Measurements from ENCODE around the gene LMBR1. TPM values are rescaled to one million over a fixed set of nuclear protein-coding genes. Genes with fewer than 3 reads are reported as not detected.
A peak's percentile ranks its signal among the peaks of the same experiment; 100 is the strongest.

LMBR1 gene
- polyA plus RNA-seq, 3 donors = 14.8 to 24.4 (median 21.2) TPM

DNA sequence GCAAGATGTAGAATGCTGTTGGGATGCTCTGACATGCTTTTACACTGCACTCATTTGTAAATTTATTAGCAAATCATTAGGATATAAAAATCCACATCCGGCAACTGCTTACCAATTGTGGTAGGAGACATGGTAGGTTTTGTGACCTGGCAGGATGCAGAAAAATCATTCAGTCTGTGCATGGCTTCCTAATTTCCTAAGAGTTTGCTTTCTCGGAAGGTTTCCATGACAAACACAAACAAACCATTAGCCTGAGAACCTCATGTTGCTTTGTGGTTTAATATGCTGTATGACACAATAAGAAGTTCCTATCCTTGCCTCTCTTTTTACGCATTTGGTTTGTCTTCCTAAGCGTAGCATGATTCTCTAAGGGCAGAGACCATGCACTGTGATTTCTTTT, 14.7 kb upstream of the LMBR1 start:
- no peak overlapping the region for H2AFZ ChIP-seq (ENCODE audit: insufficient read depth, low read depth, low read length, poor library complexity, severe bottlenecking)
- DNase-seq = peak in 1 of 3 donors; percentile 15
- H3K27me3 Mint-ChIP-seq (ENCODE audit: low read depth in 3 of 3) = peaks cover 4 to 10% (median 4%) of the 10 kb centered on the region in 3 donors
- no peaks in the 10 kb centered on the region for H3K36me3 ChIP-seq (replicated peaks in 1 of 2; ENCODE audit: control insufficient read depth in 1 of 2, insufficient read depth in 2 of 2, low read length in 2 of 2)
- H3K9ac ChIP-seq (ENCODE audit: insufficient read depth, low read length, poor library complexity, severe bottlenecking) = no peak overlapping the region
- H3K4me3 Mint-ChIP-seq = no peak overlapping the region
- no CpG with 5 or more reads among the region's 4 CpGs for WGBS (ENCODE audit: insufficient coverage)
- H3K79me2 ChIP-seq (ENCODE audit: insufficient read depth, low read length) = no peaks in the 10 kb centered on the region
- peaks cover 8% of the 10 kb centered on the region for H3K4me1 Mint-ChIP-seq
- H3K27ac Mint-ChIP-seq = no peak overlapping the region
- no peaks in the 10 kb centered on the region for H3K27me3 ChIP-seq (ENCODE audit: control insufficient read depth in 2 of 2, insufficient read depth in 2 of 2, low read length in 2 of 2)
- no peaks in the 10 kb centered on the region for H3K36me3 Mint-ChIP-seq
- intact Hi-C loops (cut with micrococcal nuclease) = no loop called here
- H3K4me2 ChIP-seq (replicated peaks; ENCODE audit: extremely low read depth, low read length, poor library complexity, severe bottlenecking) = no peak overlapping the region
- peaks cover 0 to 14% (median 5%) of the 10 kb centered on the region in 7 donors for H3K9me3 Mint-ChIP-seq
- no peaks in the 10 kb centered on the region for H4K20me1 ChIP-seq (ENCODE audit: insufficient read depth, low read length)
- H3K4me3 ChIP-seq (replicated peaks in 1 of 3; ENCODE audit: low read depth in 2 of 3, low read length in 3 of 3) = no peak overlapping the region
- TF ChIP-seq CTCF (IDR thresholded peaks at IDR 0.05) = no peak
- H3K9me3 ChIP-seq (replicated peaks in 1 of 2; ENCODE audit: control insufficient read depth in 1 of 2, insufficient read depth in 1 of 2, low read length in 2 of 2) = no peaks in the 10 kb centered on the region
- peaks cover 2 to 3% of the 10 kb centered on the region in 2 donors for H3K4me1 ChIP-seq (ENCODE audit: control insufficient read depth in 1 of 2, insufficient read depth in 2 of 2, low read length in 2 of 2)
- no peak overlapping the region for H3K27ac ChIP-seq (ENCODE audit: low read depth in 1 of 2, low read length in 2 of 2)

- WGBS (ENCODE audit: insufficient coverage) = 92% methylated on average over 1 of the region's 4 CpGs
- Histone ChIP-seq H3K27ac (ENCODE audit: low read depth in 1 of 2, low read length in 2 of 2) (no peak overlapping the region), H3K4me1 (ENCODE audit: control insufficient read depth in 1 of 2, insufficient read depth in 2 of 2, low read length in 2 of 2) (peaks cover 2 to 3% of the 10 kb centered on the region in 2 donors), H3K4me3 (replicated peaks in 1 of 3; ENCODE audit: low read depth in 2 of 3, low read length in 3 of 3) (no peak overlapping the region), H3K9me3 (replicated peaks in 1 of 2; ENCODE audit: control insufficient read depth in 1 of 2, insufficient read depth in 1 of 2, low read length in 2 of 2) (no peaks in the 10 kb centered on the region), H3K4me2 (replicated peaks; ENCODE audit: extremely low read depth, low read length, poor library complexity, severe bottlenecking) (no peak overlapping the region), H3K9ac (ENCODE audit: insufficient read depth, low read length, poor library complexity, severe bottlenecking) (no peak overlapping the region), H3K36me3 (replicated peaks in 1 of 2; ENCODE audit: control insufficient read depth in 1 of 2, insufficient read depth in 2 of 2, low read length in 2 of 2) (no peaks in the 10 kb centered on the region), H4K20me1 (ENCODE audit: insufficient read depth, low read length) (no peaks in the 10 kb centered on the region), H3K79me2 (ENCODE audit: insufficient read depth, low read length) (no peaks in the 10 kb centered on the region), H2AFZ (ENCODE audit: insufficient read depth, low read depth, low read length, poor library complexity, severe bottlenecking) (no peak overlapping the region), H3K27me3 (ENCODE audit: control insufficient read depth in 2 of 2, insufficient read depth in 2 of 2, low read length in 2 of 2) (no peaks in the 10 kb centered on the region)
- H3K27ac Mint-ChIP-seq = no peak overlapping the region
- TF ChIP-seq CTCF (IDR thresholded peaks at IDR 0.05) = no peak
- peaks cover 1 to 10% (median 2%) of the 10 kb centered on the region in 3 donors for H3K27me3 Mint-ChIP-seq (ENCODE audit: low read depth in 3 of 3)
- peaks cover 8% of the 10 kb centered on the region for H3K4me1 Mint-ChIP-seq
- peaks cover 0 to 10% (median 3%) of the 10 kb centered on the region in 7 donors for H3K9me3 Mint-ChIP-seq
- H3K4me3 Mint-ChIP-seq = no peak overlapping the region
- intact Hi-C loops (cut with micrococcal nuclease) = no loop called here
- no peaks in the 10 kb centered on the region for H3K36me3 Mint-ChIP-seq
- DNase-seq = no peak
Observed at GRCh38 chr7:156906200-156906649, 13.2 kb upstream of the LMBR1 start.

Measured in CD14-positive monocyte (primary cell).